Tibial artery (tissue), 4 donors: ENCODE data around the gene KCNE1.

Experiments used
- DNase-seq, 2 donors: peaks; one replicate each; pipeline ENCODE4 v3.0.0-alpha.2; 2019
- H3K27ac ChIP-seq, 2 donors: fragments of 200-600 bp; sonication (generic) in 1 of 2; 1 replicate in 1 of 2; 2 replicates in 1 of 2; pipeline ENCODE4 v1.5.1; 2018 to 2019; ENCODE audit warnings: mild to moderate bottlenecking in 1 of 2
- H3K27me3 ChIP-seq, 2 donors: fragments of 200-600 bp; sonication (generic) in 1 of 2; one replicate each; pipeline versions ENCODE4 v1.5.1 to v1.6.0; 2016 to 2019
- H3K36me3 ChIP-seq, 3 donors: fragments of 200-600 bp; sonication (generic) in 2 of 3; one replicate each; pipeline ENCODE4 v1.5.1; 2016 to 2019; ENCODE audit warnings: mild to moderate bottlenecking in 2 of 3
- H3K4me1 ChIP-seq, 4 donors: fragments of 200-600 bp; sonication (generic) in 2 of 4; 1 replicate in 3 of 4; 2 replicates in 1 of 4; pipeline ENCODE4 v1.5.1; 2016 to 2019
- H3K4me3 ChIP-seq, 2 donors: fragments of 200-600 bp; sonication (generic) in 1 of 2; 1 replicate in 1 of 2; 2 replicates in 1 of 2; pipeline ENCODE4 v1.5.1; 2018 to 2019; ENCODE audit warnings: mild to moderate bottlenecking in 2 of 2
- H3K9me3 ChIP-seq, 3 donors: fragments of 200-600 bp; sonication (generic) in 1 of 3; one replicate each; pipeline ENCODE4 v1.5.1; 2016 to 2019
- CTCF ChIP-seq, 2 experiments: fragments of 200-600 bp in 1 of 2; fragments of 450-650 bp in 1 of 2; IDR thresholded peaks; one replicate each; pipeline ENCODE4 v1.5.1; 2017 to 2019; ENCODE audit warnings: antibody characterized with exemption in 2 of 2, mild to moderate bottlenecking in 1 of 2, moderate library complexity in 1 of 2
- intact Hi-C: fragments of 100-400 bp; cut with DNase I; formaldehyde crosslinking; loops from one replicate; pipeline ENCODE4 v1.15.0; 2023; ENCODE audit warnings: low total_unique reads

The KCNE1 gene

GRCh38 chr21:34518301-34518700 lies 6.3 kb upstream of the KCNE1 start:
- peaks cover 0 to 18% (median 10%) of the 10 kb centered on the region in 4 donors for H3K4me1 ChIP-seq
- H3K27me3 ChIP-seq: no peaks in the 10 kb centered on the region
- H3K9me3 ChIP-seq: no peaks in the 10 kb centered on the region
- DNase-seq: no peak
- H3K27ac ChIP-seq: no peak overlapping the region
- TF ChIP-seq CTCF (IDR thresholded peaks at IDR 0.05): no peak
- peaks cover 3 to 67% (median 59%) of the 10 kb centered on the region in 3 donors for H3K36me3 ChIP-seq
- H3K4me3 ChIP-seq: no peak overlapping the region
- intact Hi-C loops: no loop called here

GRCh38 chr21:34517491-34518245 lies 5.7 kb upstream of the KCNE1 start:
- peaks cover 3 to 61% (median 53%) of the 10 kb centered on the region in 3 donors for H3K36me3 ChIP-seq
- no peak overlapping the region for H3K4me3 ChIP-seq
- H3K27me3 ChIP-seq: no peaks in the 10 kb centered on the region
- peaks cover 0 to 11% (median 4%) of the 10 kb centered on the region in 4 donors for H3K4me1 ChIP-seq
- no peak overlapping the region for H3K27ac ChIP-seq
- TF ChIP-seq CTCF (IDR thresholded peaks at IDR 0.05): no peak
- H3K9me3 ChIP-seq: no peaks in the 10 kb centered on the region
- intact Hi-C loops: no loop called here
- DNase-seq: no peak

GRCh38 chr21:34517039-34517438 lies 5.0 kb upstream of the KCNE1 start:
- no peaks in the 10 kb centered on the region for H3K27me3 ChIP-seq
- no peak overlapping the region for H3K27ac ChIP-seq
- peaks cover 0 to 5% (median 0%) of the 10 kb centered on the region in 4 donors for H3K4me1 ChIP-seq
- H3K9me3 ChIP-seq: no peaks in the 10 kb centered on the region
- no peak for DNase-seq
- intact Hi-C loops: no loop called here
- H3K36me3 ChIP-seq: peaks cover 3 to 56% (median 50%) of the 10 kb centered on the region in 3 donors
- no peak overlapping the region for H3K4me3 ChIP-seq
- no peak for TF ChIP-seq CTCF (IDR thresholded peaks at IDR 0.05)

- Histone ChIP-seq H3K9me3 (no peaks in the 10 kb centered on the region), H3K27ac (no peak overlapping the region), H3K27me3 (no peaks in the 10 kb centered on the region), H3K4me1 (peaks cover 0 to 3% (median 0%) of the 10 kb centered on the region in 4 donors), H3K36me3 (peaks cover 3 to 34% (median 27%) of the 10 kb centered on the region in 3 donors), H3K4me3 (no peak overlapping the region)
- DNase-seq: no peak
- no peak for TF ChIP-seq CTCF (IDR thresholded peaks at IDR 0.05)
- intact Hi-C loops: no loop called here
Observed at GRCh38 chr21:34514576-34515115, 2.6 kb upstream of the KCNE1 start.

- no peak overlapping the region for H3K27ac ChIP-seq
- intact Hi-C loops: no loop called here
- TF ChIP-seq CTCF (IDR thresholded peaks at IDR 0.05): no peak
Observed at GRCh38 chr21:34513129-34513675, 1.2 kb upstream of the KCNE1 start.

More at GRCh38 chr21:34513129-34513675, 1.2 kb upstream of the KCNE1 start:
- peaks cover 3 to 23% (median 19%) of the 10 kb centered on the region in 3 donors for H3K36me3 ChIP-seq
- H3K4me3 ChIP-seq: no peak overlapping the region
- no peak for DNase-seq
- H3K9me3 ChIP-seq: no peaks in the 10 kb centered on the region
- no peaks in the 10 kb centered on the region for H3K27me3 ChIP-seq
- H3K4me1 ChIP-seq: peaks cover 0 to 3% (median 0%) of the 10 kb centered on the region in 4 donors
